NCI-H1930 (cell line): Measurements from ENCODE around the gene IZUMO1.

Source experiments
- DNase-seq, 2 experiments: peaks; one replicate each; lab custom pipeline; 2025; lab: John Stamatoyannopoulos, UW

Gene IZUMO1

DNA sequence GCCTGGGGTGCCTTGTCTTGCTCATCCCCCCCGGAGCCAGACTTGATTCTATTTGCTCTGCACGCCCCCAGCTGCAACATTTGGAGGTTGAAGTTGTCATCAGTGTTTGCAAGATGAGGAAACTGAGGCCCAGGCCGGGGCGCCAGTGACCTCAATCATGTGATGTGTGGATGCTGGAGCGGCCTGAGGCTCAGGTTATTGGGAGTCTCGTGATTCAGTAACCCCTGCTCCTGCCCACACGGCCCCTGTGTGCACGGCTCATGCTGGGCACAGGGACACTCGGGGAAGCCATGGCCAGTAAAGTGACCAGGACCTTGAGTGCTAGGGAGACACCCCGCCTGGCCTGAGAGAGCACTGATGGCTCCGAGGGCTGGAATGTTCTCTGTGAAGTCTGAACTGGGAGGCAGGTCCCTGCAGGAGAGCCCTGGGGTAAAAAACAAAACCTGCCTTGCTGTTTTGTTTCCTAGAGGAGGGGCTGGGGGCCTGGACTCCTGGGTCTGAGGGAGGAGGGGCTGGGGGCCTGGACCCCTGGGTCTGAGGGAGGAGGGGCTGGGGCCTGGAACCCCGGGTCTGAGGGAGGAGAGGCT is 10.5 kb upstream of the IZUMO1 start:
- DNase-seq, result no peak

GRCh38 chr19:48756686-48757085 is 10.0 kb upstream of the IZUMO1 start:
- no peak for DNase-seq

DNA sequence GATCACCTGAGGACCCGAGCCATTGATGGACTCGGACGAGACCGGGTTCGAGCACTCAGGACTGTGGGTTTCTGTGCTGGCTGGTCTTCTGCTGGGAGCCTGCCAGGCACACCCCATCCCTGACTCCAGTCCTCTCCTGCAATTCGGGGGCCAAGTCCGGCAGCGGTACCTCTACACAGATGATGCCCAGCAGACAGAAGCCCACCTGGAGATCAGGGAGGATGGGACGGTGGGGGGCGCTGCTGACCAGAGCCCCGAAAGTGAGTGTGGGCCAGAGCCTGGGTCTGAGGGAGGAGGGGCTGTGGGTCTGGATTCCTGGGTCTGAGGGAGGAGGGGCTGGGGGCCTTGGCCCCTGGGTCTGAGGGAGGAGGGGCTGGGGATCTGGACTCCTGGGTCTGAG is 9.5 kb upstream of the IZUMO1 start:
- no peak for DNase-seq

GRCh38 chr19:48755787-48756186 is 9.1 kb upstream of the IZUMO1 start:
- DNase-seq, result no peak

DNA sequence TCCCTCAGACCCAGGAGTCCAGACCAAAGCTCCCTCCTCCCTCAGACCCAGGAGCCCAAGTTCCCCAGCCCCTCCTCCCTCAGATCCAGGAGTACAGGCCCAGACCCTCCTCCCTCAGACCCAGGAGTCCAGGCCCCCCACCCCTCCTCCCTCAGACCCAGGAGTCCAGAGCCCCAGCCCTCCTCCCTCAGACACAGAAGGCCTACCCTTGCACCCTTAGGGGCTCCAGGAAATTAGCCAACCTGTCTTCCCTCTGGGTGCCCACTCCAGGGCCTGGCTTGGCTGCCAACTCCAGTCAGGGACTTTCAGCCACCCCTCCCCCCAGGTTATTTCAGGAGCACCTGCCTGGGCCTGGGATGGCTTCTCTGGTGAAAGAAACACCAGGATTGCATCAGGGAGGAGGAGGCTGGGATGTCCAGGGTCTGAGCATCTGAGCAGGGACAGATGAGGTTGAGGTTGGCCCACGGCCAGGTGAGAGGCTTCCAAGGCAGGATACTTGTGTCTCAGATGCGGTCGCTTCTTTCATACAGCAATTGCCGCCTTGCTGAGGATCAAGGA is 8.5 kb upstream of the IZUMO1 start, which contains the start of gene FGF21:
Gene FGF21 (plus strand): TSS at position 441 of the 558 bp plus-strand sequence. CDS start 713 bp downstream, outside the sequence.
- DNase-seq, result peak in 1 of 2 experiments; percentile 40

GRCh38 chr19:48752496-48753365 is 6.0 kb upstream of the IZUMO1 start, which contains the start of gene FUT1:
Gene FUT1, minus strand, starts transcription at chr19:48752641. Its CDS starts 1,360 bp downstream, at chr19:48751281.
- peak; percentile 95 for DNase-seq

- no peak for DNase-seq
Observed at GRCh38 chr19:48751845-48752495, 5.3 kb upstream of the IZUMO1 start.

- DNase-seq, result no peak
Observed at GRCh38 chr19:48750771-48751504, 4.2 kb upstream of the IZUMO1 start.

DNA sequence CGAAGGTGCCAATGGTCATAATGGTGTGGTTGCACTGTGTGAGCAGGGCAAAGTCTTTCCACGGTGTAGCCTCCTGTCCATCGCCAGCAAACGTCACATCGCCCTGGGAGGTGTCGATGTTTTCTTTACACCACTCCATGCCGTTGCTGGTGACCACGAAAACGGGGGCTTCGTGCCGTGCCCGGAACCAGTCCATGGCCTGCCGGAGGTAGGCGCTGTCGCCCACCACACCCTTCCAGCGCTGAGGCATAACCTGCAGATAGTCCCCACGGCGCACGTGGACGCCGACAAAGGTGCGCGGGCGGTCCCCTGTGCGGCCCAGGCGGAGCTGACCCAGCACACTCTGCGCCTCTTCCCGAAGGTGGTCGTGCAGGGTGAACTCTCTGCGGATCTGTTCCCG is 3.6 kb upstream of the IZUMO1 start:
- DNase-seq, result no peak

- DNase-seq, result no peak
Observed at GRCh38 chr19:48749571-48750198, 3.0 kb upstream of the IZUMO1 start.

DNA sequence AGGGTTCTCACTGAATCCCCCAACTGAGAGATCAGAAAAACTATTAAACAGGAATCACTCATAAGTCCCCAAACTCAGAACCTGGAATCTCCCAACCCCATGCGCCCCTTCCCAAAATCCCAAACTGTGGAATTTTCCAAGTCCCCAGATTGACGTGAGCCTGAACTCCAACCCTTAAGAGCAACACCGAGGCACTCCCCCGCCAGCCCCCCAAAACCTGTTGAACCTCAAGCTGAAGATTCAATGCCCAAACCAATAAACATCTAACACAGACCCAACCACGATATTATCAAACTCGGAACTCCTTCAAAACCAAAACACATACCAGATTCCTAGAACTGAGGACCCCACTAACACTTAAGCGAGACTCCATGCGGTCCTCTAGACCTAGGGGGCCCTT is 599 bp downstream of the IZUMO1 start:
- no peak for DNase-seq

DNA sequence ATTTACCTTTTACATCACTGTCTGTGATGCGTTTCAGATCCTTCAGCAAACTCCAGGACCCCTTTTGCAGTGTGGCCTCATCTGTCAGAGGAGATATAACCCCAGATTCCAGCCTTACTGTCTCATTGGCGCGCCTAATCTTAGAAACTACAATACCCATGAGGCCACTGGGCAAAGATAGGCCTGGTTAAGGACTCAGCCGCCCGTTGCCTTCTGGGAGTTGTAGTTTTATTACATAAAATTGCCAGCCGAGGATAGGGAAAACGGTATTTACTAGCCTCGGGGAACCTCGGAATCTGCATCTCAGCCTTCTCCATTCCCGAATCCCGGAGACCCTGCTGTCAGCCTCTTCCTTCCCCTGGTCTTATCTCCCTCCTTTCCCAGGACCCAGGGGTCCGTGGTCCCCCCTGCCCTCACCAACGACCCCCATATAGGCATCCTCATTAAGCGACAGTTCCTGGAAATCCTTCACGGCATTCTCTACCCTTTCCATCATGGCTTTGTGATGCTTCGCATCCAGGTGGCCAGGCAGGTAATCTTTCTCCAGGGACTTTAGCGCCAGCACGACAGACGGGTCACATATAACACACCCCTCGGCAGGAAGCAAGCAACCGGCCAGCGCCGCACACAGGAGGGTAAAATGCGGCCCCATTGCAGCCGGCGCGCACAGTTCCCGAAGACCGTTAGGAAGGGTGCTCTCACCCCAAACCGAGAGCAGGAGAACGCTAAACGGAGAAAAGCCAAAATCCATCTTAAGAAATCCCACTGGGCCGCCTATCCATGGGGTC is 1.3 kb downstream of the IZUMO1 start:
- peak; percentile 68 to 76 for DNase-seq

DNA sequence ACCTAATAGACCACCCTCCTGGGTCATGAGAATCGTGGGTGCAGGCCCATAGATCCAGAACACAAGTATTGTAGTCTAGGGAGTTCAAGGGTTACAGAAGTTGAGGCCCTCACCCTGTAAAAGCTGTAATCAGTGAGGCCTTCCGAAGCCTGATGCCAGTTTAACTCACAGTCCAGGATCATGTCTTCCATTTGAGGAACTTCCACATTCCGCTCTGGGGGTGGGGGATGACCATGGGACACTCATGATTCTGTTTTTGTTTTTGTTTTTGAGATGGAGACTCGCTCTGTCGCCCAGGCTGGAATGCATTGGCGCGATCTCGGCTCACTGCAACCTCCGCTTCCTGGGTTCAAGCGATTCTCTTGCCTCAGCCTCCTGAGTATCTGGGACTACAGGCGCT is 4.6 kb downstream of the IZUMO1 start:
- no peak for DNase-seq

- DNase-seq, result peak in 1 of 2 experiments; percentile 37
Observed at GRCh38 chr19:48741129-48741999, 5.3 kb downstream of the IZUMO1 start.

GRCh38 chr19:48740164-48740972 is 6.3 kb downstream of the IZUMO1 start, which contains the start of gene RASIP1:
Gene RASIP1, minus strand, starts transcription at chr19:48740610. Its CDS starts 328 bp downstream, at chr19:48740282.
- no peak for DNase-seq

DNA sequence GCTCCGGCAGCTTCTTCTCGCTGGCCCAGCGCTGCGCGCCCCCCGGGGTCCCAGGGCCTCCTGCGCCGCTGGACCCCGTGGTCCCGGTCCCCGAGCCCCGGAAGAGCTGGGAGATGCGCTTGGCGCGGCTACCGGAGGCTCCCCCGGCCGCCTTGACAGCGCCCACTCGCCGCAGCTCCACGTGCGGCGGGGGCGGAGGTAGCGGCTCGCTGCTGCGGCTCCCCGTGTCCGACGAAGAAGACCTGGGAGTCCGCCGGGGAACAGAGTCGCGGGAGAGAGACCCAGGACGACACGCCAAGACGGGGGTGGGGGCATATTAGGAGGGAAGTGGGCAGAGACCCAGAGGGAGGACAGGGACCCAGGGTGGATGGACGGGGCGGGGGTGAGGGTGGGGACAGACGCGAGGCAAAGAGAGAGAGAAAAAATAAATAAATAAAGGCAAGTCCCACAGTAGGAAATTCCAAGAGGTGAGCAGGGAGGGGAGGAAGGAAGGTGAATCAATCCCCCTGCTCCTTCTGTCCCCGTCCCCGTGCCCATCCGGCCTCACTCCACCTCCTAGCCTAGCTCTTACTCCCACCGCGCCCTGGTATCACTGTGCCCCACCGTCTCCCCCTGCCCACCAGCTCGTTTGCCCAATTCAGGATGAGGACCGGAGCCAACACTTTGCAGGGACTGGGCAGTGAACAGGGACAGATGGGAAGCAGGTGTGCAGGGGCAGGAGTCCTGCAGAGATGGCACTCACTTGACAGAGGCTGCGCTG is 7.1 kb downstream of the IZUMO1 start:
- DNase-seq, result no peak

DNA sequence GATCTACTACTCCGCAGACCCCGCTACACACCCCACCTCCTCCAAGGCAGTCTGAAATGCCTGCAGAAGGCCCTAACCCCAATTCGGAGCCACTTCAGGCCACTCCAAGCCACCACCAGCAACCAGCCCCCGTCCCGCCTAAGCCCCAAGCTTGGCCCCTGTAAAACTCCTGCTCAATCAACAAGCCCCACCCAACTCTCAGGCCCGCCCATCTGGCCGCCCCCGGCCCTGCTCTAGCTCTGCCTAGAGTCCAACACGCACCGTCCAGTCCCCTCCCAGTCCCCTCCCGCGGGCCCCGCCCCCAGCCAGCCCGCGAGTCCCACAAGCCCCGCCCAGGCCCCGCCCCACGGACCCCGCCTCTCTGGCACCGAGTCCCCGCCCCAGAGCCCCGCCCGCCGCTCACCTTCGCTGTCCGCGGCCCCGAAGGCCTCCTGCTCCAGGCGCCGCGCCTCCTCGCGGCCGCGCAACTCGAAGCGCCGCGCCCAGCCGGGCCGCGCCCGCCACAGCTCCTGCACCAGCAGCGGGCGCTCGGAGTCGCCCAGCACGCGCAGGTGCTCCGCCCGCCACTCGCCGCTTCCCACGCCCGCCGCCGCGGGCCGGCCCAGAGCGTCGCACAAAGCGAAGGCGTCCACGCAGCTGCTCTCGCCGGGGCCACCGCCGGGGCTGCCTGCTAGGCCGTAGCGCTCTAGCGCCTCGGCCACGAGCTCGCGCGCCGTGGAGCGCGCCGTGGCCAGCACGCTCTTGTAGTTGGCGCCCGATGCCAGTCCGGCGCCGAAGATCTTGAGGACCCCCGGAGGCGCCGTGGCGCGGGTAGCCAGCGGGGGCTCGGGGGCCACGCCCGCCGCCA is 7.9 kb downstream of the IZUMO1 start:
- DNase-seq, result peak; percentile 92 to 97
